Cardiac fibroblast (primary cell): ENCODE measurements around the gene INTS2.

Experiments used
- DNase-seq, 2 donors: peaks; one replicate each; pipeline versions ENCODE4 v3.0.0 to v3.0.0-alpha.2; 2010; ENCODE audit warnings: low read depth in 2 of 2
- H3K4me3 ChIP-seq, 2 donors: replicated peaks in 1 of 2; 1 replicate in 1 of 2; 2 replicates in 1 of 2; pipeline ENCODE4 v1.5.1; 2011; ENCODE audit warnings: low read depth in 2 of 2, low read length in 2 of 2, mild to moderate bottlenecking in 2 of 2, moderate library complexity in 1 of 2
- TF ChIP-seq, protein P1 (sequence below): IDR thresholded peaks from one replicate; pipeline ENCODE4 v1.5.1; 2011; ENCODE audit warnings: low read depth, mild to moderate bottlenecking, low read length, inconsistent platforms

INTS2 gene

DNA sequence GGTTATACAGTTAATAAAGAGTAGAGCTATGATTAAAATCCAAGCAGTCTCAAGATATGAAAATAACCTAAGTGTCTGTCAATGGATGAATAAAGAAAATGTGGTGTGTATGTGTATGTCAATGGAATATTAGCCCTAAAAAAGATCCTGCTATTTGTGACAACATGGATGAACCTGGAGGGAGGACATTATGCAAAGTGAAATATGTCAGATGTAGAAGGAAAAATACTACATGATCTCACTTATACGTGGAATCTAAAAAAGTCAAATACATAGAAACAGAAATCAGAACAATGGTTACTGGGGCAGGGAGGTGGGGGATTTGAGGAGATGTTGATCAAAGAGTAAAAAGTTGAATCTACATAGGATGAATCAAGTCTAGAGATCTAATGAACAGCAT, 84.9 kb downstream of the INTS2 start:
- no peak overlapping the region for H3K4me3 ChIP-seq
- no peak for DNase-seq
- TF ChIP-seq, protein P1, sequence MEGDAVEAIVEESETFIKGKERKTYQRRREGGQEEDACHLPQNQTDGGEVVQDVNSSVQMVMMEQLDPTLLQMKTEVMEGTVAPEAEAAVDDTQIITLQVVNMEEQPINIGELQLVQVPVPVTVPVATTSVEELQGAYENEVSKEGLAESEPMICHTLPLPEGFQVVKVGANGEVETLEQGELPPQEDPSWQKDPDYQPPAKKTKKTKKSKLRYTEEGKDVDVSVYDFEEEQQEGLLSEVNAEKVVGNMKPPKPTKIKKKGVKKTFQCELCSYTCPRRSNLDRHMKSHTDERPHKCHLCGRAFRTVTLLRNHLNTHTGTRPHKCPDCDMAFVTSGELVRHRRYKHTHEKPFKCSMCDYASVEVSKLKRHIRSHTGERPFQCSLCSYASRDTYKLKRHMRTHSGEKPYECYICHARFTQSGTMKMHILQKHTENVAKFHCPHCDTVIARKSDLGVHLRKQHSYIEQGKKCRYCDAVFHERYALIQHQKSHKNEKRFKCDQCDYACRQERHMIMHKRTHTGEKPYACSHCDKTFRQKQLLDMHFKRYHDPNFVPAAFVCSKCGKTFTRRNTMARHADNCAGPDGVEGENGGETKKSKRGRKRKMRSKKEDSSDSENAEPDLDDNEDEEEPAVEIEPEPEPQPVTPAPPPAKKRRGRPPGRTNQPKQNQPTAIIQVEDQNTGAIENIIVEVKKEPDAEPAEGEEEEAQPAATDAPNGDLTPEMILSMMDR = no peak

DNA sequence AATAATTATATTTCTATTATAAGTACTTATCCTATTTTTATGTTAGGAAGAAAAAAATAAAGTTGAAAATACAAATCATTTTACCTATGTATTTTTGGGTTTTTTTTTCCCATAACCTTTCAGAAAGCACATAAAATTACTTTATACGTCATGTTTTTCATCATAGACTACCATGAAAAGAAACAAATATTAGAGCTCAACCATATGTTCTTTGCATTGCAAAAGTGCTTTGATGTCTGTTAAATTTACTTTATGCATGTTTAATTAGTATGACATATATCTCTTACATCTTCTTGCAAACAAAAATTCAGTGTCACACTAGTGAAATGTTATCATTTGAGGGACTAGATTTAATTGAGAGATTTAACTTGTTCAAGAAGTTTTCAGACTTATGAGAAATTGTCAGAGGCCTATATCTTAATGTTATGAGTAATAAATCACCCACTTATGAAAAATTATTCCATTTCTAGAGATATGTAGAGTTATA, 88.4 kb downstream of the INTS2 start:
- DNase-seq = no peak
- TF ChIP-seq, protein P1 = no peak

DNA sequence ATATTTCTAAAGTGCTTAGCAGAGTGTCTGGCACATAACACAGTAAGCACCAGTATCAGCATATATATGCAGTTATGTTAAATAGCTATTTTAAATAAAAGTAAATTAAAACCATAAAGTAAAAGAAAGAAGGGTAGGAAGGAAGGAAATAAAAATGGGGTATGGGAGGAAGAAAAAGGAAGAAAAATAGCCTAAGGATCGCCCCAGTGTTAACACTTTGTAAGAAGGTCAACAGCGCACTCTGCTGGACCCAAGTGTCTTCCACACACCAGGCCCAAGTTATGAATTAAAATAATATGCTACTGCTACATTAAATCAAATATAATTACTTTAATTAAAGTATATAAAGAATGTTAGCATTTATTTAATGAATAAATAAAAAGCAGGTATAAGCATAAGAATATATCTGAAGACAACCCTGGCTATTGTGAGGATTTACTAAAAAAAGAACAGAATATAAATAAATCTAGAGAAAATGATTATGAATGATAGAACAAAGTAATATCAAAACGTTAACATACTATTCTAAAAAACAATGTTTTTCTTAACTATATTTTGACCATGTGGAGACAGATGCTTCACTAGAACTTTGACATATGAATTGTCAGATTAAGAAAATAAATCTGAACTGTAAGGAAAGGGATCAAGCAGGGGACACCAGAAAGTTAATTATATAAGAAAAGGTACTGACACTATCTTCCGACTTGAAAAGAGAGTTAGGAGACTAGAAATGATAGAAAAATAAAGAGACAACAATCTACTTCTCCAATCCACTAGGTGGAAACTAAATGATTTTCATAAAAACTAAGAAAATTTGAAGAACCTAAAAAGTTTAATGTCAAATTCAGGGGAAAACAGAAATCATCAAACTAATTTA, 90.4 kb downstream of the INTS2 start:
- DNase-seq = peak; percentile 84 to 87
- no peak overlapping the region for H3K4me3 ChIP-seq
- TF ChIP-seq, protein P1 = peak; percentile 73

More for the DNA sequence above, 88.4 kb downstream of the INTS2 start:
- H3K4me3 ChIP-seq = no peak overlapping the region

DNA sequence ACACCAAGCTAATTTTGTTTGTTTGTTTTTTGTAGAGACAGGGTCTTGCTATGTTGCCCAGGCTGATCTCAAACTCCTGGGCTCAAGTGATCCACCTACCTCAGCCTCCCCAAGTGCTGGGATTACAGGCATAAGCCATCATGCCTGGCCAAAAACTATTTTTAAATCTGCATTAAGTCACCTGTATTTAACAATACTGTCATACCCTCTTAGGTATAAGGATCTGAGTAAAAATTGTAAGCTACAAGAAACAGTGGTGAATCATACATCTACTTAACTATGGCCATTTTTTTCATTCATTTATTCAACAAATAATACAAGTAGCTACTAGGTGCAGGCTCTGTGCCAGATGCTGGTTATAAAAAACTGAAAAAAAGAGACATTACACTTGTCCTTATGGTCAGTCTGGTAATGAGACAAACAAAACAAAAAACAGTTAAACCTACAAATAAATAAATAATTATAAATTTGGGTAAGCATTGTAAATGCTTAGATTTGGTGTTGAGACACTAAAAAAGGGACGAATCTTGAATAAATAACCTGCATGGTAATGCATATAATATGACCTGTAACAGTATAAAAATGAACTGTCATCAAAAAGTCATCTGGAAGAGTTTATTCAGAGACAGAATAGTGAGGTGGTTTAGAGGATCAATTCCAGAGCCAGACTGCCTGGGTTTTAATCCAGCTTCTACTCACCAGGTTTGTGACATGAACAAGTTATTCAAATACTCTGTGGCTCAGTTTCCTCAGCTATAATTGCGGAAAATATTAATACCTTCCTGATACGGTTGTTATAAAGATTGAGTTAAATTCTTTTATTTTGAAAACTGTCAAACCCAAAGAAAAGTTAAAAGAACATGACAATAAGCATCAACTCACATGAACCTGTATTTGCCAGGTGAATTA, 91.3 kb downstream of the INTS2 start:
- TF ChIP-seq, protein P1 = no peak
- H3K4me3 ChIP-seq = no peak overlapping the region
- DNase-seq = peak in 1 of 2 donors; percentile 12

DNA sequence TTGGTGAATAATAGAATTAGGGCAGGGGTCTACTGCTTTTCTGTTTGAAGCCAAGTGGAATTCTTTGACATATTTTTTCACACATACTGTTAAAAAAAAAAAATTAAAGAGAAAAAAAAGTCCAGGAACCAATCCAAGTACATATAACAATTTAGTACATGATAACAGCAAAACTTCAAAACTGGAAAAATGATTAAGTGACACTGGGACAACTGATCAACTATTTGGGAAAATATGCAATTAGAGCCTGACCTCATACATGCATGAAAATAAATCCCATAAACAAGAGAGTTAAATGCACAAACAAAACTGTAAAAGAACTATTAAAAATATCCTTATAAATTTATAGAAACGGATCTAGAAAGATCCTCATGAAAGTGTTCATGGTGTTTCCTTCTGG, 92.2 kb downstream of the INTS2 start:
- no peak overlapping the region for H3K4me3 ChIP-seq
- TF ChIP-seq, protein P1 = no peak
- no peak for DNase-seq

DNA sequence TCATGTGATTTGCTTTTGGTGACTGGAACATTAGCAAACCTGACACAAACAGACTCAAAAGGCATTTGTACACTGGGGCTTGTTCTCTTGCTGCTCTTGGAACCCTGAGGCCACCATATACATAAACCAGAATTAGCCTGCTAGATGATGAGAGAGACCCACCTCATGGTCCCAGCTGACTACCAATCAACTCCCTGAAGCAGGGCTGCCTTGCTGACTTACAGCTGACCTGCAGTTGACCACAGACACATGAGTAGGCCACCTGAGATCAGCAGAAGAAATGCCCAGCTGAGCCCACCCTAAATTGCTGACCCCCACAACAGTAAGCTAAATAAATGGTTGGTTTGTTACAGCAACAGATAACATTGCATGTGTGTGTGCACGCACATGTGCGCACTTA, 93.2 kb downstream of the INTS2 start:
- TF ChIP-seq, protein P1 = no peak
- DNase-seq = no peak
- no peak overlapping the region for H3K4me3 ChIP-seq
